ENCODE results near the gene RUNX3. TPM values are rescaled to one million over a fixed set of nuclear protein-coding genes. Genes with fewer than 3 reads are reported as not detected.

Gene RUNX3
- total RNA-seq, 1 experiment from 2014 or later: 0.33 TPM

DNA sequence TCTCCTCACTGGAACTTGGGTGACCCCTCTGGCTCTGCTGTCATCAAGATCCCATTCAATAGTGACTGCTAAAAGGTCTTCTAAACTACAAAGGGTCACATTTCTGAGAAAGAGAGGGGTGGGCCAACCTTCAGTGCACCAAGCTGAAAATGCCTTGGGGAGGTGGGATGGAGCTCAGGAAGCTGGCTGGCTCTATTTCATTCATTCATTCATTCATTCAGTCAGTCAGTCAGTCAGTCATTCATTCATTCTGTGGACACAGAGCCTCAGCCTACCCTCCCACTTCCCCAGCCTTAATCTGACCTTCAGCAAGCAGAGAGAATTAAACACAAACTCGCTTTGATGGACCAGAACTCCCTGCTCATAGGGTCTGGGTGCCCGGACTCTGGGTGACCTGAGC, 11.7 kb downstream of the RUNX3 start:
- no CpG with 5 or more reads among the region's 2 CpGs for WGBS (ENCODE audit: extremely low coverage, insufficient read length, low lambda C conversion rate)
- H3K18ac ChIP-seq (ENCODE audit: insufficient read length, low read depth, low read length): no peak overlapping the region

More for the DNA sequence above, 11.7 kb downstream of the RUNX3 start:
- H3K9me3 Mint-ChIP-seq: no peaks in the 10 kb centered on the region
- Histone ChIP-seq H3K56ac (ENCODE audit: insufficient read length, low read depth, low read length) (no peak overlapping the region), H2BK5ac (ENCODE audit: insufficient read length, low read length) (no peak overlapping the region), H3K79me2 (ENCODE audit: insufficient read depth, low read length) (no peaks in the 10 kb centered on the region), H3K9me3 (ENCODE audit: control insufficient read depth, low read depth, low read length) (no peaks in the 10 kb centered on the region), H3K23me2 (ENCODE audit: insufficient read length, low read depth, low read length, poor library complexity, severe bottlenecking) (no peaks in the 10 kb centered on the region), H2AFZ (ENCODE audit: low read length) (no peak overlapping the region), H2AK5ac (ENCODE audit: insufficient read length, low read length) (no peak overlapping the region), H3K23ac (ENCODE audit: insufficient read length, low read depth, low read length) (no peak overlapping the region), H4K20me1 (ENCODE audit: control insufficient read depth, insufficient read depth, insufficient read length) (no peaks in the 10 kb centered on the region), H3K4ac (ENCODE audit: low read depth, low read length) (no peak overlapping the region), H2BK120ac (ENCODE audit: low read depth, low read length, poor library complexity, severe bottlenecking) (no peak overlapping the region), H2BK12ac (ENCODE audit: insufficient read length, low read depth, low read length) (no peak overlapping the region), H2BK20ac (ENCODE audit: low read depth, low read length, poor library complexity, severe bottlenecking) (no peak overlapping the region), H3K9ac (ENCODE audit: extremely low read depth, insufficient read length, low read length) (no peak overlapping the region), H4K8ac (replicated peaks; ENCODE audit: insufficient read length, low read depth, low read length) (no peak overlapping the region), H3T11ph (ENCODE audit: low read length) (no peak overlapping the region), H3K14ac (ENCODE audit: insufficient read depth, low read length) (no peak overlapping the region), H2BK15ac (ENCODE audit: low read depth, low read length) (no peak overlapping the region), H3K27me3 (ENCODE audit: insufficient read depth, low read length) (no peaks in the 10 kb centered on the region), H3K27ac (ENCODE audit: insufficient read length, low read depth, low read length) (no peak overlapping the region), H3K79me1 (ENCODE audit: insufficient read depth, low read depth, low read length, poor library complexity, severe bottlenecking) (no peaks in the 10 kb centered on the region), H4K91ac (ENCODE audit: insufficient read length, low read depth, low read length) (no peak overlapping the region), H3K4me1 (ENCODE audit: insufficient read depth, low read length) (no peaks in the 10 kb centered on the region; the same call in 1 of the 2 replicates), H4K5ac (ENCODE audit: insufficient read length, low read depth, low read length) (no peak overlapping the region), H3K4me2 (ENCODE audit: insufficient read depth, insufficient read length, low read length) (no peak overlapping the region)
- no peak overlapping the region; a peak in 1 of 5 replicates for H3K4me3 Mint-ChIP-seq
- DNase-seq: no peak
- no peak overlapping the region for H3K27ac Mint-ChIP-seq
- no peaks in the 10 kb centered on the region; the same call in 1 of the 2 replicates for H3K27me3 Mint-ChIP-seq (ENCODE audit: low read depth)
- H3K4me1 Mint-ChIP-seq: peaks cover 0 to 13% of the 10 kb centered on the region in 2 experiments; a peak in 3 of 4 replicates
- TF ChIP-seq, protein P1, sequence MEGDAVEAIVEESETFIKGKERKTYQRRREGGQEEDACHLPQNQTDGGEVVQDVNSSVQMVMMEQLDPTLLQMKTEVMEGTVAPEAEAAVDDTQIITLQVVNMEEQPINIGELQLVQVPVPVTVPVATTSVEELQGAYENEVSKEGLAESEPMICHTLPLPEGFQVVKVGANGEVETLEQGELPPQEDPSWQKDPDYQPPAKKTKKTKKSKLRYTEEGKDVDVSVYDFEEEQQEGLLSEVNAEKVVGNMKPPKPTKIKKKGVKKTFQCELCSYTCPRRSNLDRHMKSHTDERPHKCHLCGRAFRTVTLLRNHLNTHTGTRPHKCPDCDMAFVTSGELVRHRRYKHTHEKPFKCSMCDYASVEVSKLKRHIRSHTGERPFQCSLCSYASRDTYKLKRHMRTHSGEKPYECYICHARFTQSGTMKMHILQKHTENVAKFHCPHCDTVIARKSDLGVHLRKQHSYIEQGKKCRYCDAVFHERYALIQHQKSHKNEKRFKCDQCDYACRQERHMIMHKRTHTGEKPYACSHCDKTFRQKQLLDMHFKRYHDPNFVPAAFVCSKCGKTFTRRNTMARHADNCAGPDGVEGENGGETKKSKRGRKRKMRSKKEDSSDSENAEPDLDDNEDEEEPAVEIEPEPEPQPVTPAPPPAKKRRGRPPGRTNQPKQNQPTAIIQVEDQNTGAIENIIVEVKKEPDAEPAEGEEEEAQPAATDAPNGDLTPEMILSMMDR (conservative IDR thresholded peaks at IDR 0.05): no peak
- no peaks in the 10 kb centered on the region for H3K36me3 Mint-ChIP-seq (ENCODE audit: insufficient read depth in 1 of 3, low read depth in 3 of 3)

Data from H9 (cell line).